Keratinocyte (primary cell): ENCODE data around the gene MBD3L2.

Source experiments
- CTCF ChIP-seq, 3 experiments: IDR thresholded peaks in 1 of 3; conservative IDR thresholded peaks in 1 of 3; optimal IDR thresholded peaks in 1 of 3; 2 replicates in 2 of 3; 3 replicates in 1 of 3; pipeline versions ENCODE3 to v1.5.1; 2011; ENCODE audit warnings: low read length in 3 of 3, mild to moderate bottlenecking in 3 of 3, moderate library complexity in 2 of 3, control low read depth in 1 of 3, inconsistent platforms in 1 of 3; ENCODE audit not compliant: insufficient read depth in 2 of 3; ENCODE audit errors: extremely low read depth in 1 of 3
- EZH2 ChIP-seq: IDR thresholded peaks from one replicate; pipeline ENCODE4 v1.6.1; 2012; ENCODE audit warnings: inconsistent platforms, mild to moderate bottlenecking, low read length, moderate library complexity

GRCh38 chr19:7072541-7072940, 23.4 kb downstream of the MBD3L2 start:
- TF ChIP-seq CTCF (optimal IDR thresholded peaks at IDR 0.05 in 1 of 3, IDR thresholded peaks at IDR 0.05 in 1 of 3, conservative IDR thresholded peaks at IDR 0.05 in 1 of 3; ENCODE audit: extremely low read depth in 1 of 3, insufficient read depth in 2 of 3, low read length in 3 of 3) (no peak), EZH2 (no peak)
